ENCODE results near the gene ZNF497.
"Not testable (repeated sequence)": the region's sequence is repeated elsewhere in the genome, so short reads cannot be mapped to it uniquely, and the experiment has no call there.

Gene ZNF497

GRCh38 chr19:58366585-58367430 is 4.3 kb upstream of the ZNF497 start:
- DNase-seq: no peak

- DNase-seq: no peak
Measured at GRCh38 chr19:58364146-58364545, 1.6 kb upstream of the ZNF497 start.

GRCh38 chr19:58361900-58362271 is 665 bp downstream of the ZNF497 start:
- peak; percentile 32 to 34 for DNase-seq

GRCh38 chr19:58357481-58358145 is 4.9 kb downstream of the ZNF497 start:
- DNase-seq: no peak

- no peak for DNase-seq
Measured at GRCh38 chr19:58356766-58357480, 5.6 kb downstream of the ZNF497 start.

GRCh38 chr19:58355908-58356765 is 6.4 kb downstream of the ZNF497 start:
- peak in 1 of 2 donors; percentile 30 for DNase-seq

- no peak for DNase-seq
Measured at GRCh38 chr19:58355215-58355796, 7.2 kb downstream of the ZNF497 start.

GRCh38 chr19:58354478-58355030 is 8.0 kb downstream of the ZNF497 start:
- DNase-seq: no peak

- DNase-seq: no peak
Measured at GRCh38 chr19:58353717-58354477, 8.7 kb downstream of the ZNF497 start.

- DNase-seq: no peak
Measured at GRCh38 chr19:58352760-58353671, 9.5 kb downstream of the ZNF497 start, which contains the start of gene A1BG. TSS of gene A1BG (minus strand) at chr19:58353492. CDS start at chr19:58353437, 55 bp downstream.

GRCh38 chr19:58351990-58352755 is 10.4 kb downstream of the ZNF497 start:
- no peak for DNase-seq

- DNase-seq: no peak
Measured at GRCh38 chr19:58351558-58351878, 11.0 kb downstream of the ZNF497 start.

- no peak for DNase-seq
Measured at GRCh38 chr19:58350871-58351557, 11.5 kb downstream of the ZNF497 start.

GRCh38 chr19:58350001-58350861 is 12.3 kb downstream of the ZNF497 start:
- DNase-seq: no peak

- no peak for DNase-seq
Measured at GRCh38 chr19:58349590-58349989, 13.0 kb downstream of the ZNF497 start.

GRCh38 chr19:58348080-58348479 is 14.5 kb downstream of the ZNF497 start:
- DNase-seq: not testable (repeated sequence)
